NCI-H1694 (cell line): ENCODE results near the gene NPDC1.
A peak's percentile ranks its signal among the peaks of the same experiment; 100 is the strongest.

Source experiments
- DNase-seq: peaks from one replicate; lab custom pipeline; 2025; lab: John Stamatoyannopoulos, UW

Gene NPDC1

GRCh38 chr9:137025517-137025966 is 20.4 kb downstream of the NPDC1 start:
- DNase-seq = peak; percentile 41

DNA sequence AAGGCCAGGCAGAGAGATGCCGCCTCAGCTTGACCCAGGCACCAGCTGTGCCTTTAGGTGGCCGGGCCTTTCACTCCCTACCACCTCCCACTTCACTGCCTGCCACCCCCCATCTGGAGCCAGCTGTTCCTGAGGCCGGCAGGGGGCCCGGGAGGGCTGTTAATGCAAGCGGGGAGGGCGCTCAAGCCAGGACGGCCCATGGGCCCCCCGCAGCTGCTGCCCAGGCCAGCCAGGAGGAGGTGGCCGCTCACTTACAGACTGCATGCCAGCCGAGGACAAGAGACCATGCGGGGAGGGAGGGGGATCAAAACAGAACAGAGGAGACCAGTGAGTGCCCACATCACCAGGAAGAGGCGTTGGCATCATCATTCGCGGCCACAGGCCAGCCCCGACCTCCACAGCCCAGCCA is 22.4 kb downstream of the NPDC1 start:
- no peak for DNase-seq

- no peak for DNase-seq
Measured at GRCh38 chr9:137023157-137023556, 22.8 kb downstream of the NPDC1 start.

DNA sequence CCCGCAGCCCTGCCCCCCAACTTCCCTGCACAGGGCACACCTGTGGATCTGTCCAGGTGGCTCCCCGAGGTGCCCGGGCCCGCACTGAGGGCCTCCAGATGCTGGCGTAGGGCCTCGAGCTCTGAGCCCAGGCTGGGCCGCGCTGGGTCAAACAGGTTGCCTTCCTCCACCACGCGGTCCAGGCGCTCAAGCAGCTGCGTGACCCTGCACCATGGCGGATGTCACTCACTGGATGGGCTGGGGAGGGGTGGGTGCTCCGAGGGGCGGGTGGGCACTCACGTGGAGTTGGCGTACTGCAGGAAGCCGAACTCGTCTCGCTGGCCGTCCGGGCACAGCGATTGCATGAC is 23.3 kb downstream of the NPDC1 start:
- no peak for DNase-seq

- DNase-seq = no peak
Measured at GRCh38 chr9:137021979-137022661, 23.9 kb downstream of the NPDC1 start.

- no peak for DNase-seq
Measured at GRCh38 chr9:137021568-137021978, 24.4 kb downstream of the NPDC1 start.

GRCh38 chr9:137020771-137021567 is 25.0 kb downstream of the NPDC1 start:
- DNase-seq = no peak

DNA sequence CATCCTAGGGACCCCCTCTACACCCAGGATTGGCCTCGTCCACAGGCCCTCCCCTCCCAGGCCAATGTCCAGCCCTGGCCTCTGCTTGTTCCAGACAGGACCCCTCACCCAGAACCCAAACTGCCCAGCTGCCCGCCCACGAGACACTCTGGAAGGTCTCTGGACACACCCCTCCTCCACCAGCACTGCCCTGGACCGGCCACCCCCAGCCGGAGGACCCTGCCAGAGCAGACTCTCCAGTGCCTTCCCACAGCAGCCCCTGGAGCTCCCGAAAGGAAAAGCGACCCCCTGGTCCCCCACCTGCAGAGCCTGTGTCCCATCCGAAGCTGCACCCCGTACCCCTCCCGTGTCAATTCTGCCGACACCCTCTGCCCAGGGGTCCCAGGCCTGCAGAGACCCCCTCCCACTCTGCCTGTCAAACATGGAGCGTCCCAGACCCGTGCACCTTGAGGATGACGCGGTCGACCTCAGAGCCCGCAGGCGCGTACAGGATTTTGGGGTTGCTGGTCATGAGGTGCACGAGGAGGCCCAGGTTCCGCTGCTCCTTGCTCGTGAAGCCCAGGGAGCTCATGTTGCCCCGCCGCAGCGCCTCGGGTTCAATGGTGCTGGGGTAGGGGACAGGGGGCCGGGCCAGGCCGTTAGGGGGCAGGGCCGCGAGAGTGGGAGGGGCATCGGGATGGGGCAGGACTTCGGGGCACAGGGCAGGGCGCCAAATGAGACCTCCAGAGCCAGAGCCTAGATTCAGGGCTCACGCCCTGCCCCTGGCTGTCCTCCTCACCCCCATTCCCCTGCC is 25.9 kb downstream of the NPDC1 start:
- no peak for DNase-seq

GRCh38 chr9:137018761-137019559 is 27.0 kb downstream of the NPDC1 start:
- DNase-seq = no peak

GRCh38 chr9:137017791-137018497 is 28.0 kb downstream of the NPDC1 start:
- no peak for DNase-seq

GRCh38 chr9:137017071-137017470 is 28.9 kb downstream of the NPDC1 start:
- no peak for DNase-seq

GRCh38 chr9:137016436-137016835 is 29.5 kb downstream of the NPDC1 start:
- DNase-seq = no peak

- no peak for DNase-seq
Measured at GRCh38 chr9:137015976-137016375, 30.0 kb downstream of the NPDC1 start.

GRCh38 chr9:137015540-137015930 is 30.4 kb downstream of the NPDC1 start:
- DNase-seq = no peak

DNA sequence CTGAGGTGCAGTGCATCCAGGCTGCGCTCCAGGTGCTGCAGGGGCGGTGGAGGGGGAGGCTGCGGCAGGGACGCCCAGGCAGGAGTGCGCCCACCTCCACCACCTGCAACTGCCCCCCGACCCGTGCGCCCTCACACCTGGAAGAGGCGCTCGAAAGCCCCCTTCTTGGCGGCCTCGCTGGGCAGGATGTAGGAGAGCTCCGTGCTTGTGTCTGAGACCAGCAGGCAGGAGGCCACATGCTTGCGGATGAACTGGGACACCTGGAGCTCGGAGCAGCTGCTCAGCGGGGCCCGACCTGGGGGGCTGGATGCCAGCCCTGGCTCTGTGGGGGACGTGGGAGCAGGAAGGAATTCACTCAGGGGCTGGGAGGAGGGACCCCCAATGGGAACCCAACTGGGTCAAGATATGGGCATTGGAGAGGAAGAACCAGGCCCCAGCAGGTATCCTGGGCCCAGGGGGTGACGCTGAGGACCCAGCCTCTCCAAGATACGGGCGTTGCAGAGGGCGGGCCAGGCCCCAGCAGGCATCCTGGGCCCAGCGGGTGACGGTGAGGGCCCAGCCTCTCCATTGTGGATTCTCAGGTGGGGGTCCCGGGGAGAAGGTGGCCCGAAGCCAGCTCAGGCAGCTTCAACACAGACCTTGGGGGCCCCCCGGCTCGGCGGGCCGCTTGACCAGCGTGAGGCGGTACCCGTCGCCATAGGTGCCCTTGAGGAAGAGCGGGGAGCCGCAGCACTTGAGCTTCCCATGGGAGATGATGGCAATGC is 31.0 kb downstream of the NPDC1 start:
- no peak for DNase-seq

DNA sequence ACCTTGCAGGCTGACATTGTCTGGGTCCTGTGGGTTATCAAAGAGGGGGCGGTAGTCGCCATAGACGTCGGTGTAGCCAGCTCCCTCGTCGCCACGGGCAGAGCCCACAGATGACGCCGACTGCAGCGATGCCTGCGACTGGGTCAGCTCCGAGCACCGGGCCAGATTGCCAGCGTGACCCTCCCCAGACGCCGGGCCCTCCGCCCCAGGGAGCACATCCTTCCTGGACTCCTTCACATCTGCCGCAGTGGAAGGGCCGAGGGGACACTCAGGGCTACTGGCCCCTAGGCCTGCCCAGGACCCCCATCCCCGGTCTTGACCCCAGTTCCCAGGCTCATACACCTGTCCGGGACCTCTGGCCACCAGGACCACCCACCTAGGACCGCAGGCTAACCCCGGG is 31.8 kb downstream of the NPDC1 start:
- DNase-seq = no peak

GRCh38 chr9:137013571-137013940 is 32.4 kb downstream of the NPDC1 start:
- no peak for DNase-seq

- DNase-seq = no peak
Measured at GRCh38 chr9:137012694-137013570, 33.0 kb downstream of the NPDC1 start.

DNA sequence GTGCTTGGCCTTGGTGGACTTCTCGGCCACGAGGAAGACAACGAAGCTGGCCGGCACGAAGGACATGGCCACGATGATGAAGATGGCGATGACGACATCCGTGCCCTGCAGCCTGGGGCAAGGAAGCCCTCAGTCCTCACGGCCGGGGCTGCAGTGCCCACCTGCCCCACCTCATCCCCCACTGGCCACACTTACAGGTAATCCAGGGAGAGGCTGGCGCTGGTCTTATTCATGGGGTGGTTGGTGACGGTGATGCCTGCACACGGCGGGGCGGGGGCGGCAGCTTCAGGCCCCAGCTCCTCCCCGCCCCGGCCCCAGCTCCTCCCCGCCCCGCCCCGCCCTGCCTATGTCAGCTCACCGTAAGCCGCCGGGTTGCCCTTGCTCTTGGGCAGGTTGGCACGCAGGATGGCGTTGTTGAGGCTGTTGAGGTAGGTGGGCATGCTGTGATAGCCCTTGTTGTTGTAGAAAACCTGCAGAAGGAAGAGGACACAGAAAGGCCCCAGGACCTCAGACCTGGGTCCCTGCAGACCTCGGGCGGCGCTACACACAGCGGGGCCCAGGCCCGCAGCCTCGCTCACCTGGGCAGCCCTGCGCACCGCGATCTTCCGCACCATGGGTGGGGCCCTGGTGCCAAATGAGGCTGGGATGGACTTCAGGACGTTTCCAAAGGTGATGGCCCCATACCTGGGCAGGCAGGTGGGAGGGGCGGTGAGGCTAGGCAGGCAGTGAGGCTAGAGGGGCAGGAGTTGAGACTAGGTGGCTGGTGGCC is 33.9 kb downstream of the NPDC1 start:
- DNase-seq = no peak
